Measurements from ENCODE around the gene NRM.
"Not testable (repeated sequence)": the region's sequence is repeated elsewhere in the genome, so short reads cannot be mapped to it uniquely, and the experiment has no call there.

NRM gene, protein sequence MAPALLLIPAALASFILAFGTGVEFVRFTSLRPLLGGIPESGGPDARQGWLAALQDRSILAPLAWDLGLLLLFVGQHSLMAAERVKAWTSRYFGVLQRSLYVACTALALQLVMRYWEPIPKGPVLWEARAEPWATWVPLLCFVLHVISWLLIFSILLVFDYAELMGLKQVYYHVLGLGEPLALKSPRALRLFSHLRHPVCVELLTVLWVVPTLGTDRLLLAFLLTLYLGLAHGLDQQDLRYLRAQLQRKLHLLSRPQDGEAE

DNA sequence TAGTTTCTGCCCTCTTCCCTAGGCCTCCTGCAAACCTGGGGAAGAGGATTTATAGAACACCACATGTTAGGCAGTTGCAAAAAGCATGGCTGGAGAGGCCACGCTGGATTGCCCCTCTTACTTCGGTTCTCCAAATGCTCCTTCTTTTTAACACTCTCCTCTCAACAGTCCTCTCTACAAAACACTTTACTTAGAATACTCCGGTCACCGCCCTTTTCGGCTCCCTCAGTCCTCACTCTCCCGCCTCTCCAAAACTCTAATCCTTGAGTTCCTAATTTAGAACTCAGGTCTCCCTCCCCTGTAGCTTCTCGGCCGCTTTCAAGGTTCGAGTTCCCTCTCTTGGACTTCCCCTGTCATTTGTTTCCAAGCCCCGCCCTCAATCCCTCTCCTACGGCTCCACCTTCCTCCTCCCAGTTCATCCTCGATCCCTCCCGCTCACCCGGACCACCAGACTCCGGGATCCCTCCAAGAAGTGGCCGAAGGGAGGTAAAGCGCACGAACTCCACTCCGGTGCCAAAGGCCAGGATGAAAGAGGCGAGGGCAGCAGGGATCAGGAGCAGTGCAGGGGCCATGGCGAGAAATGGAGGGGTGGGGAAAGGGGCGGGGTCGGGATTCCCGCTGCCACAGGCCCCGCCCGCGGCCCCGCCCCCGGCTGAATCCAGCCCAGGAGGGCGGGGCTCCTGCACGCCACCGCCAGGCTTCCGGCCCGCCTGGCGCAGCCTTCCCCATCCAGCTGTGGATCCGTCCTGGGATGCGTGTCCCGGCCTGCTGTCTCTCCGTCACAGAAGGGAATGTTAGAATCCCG is at the start of gene NRM:
Gene NRM (minus strand): TSS at position 582 of the 805 bp plus-strand sequence. CDS start 10 bp downstream, at position 572.
- peak; percentile 73 for DNase-seq (ENCODE audit: low spot score)

DNA sequence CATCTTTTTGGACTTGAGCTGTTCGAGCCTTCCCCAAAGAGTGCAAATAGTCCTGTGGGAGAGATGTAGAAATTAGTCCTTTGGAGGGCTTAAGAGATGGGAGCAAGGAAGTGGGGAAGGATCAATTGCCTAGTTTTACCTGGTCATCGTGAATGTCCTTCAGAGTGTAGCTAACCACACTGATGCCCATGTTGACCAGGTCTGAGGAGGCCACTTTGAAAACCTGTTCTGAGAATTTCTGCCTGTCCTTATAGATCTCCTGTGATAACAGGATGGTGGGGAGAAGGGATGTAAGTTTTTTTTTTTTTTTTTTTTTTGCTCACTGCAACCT is 49.7 kb upstream of the NRM start:
- DNase-seq (ENCODE audit: low spot score): no peak

DNA sequence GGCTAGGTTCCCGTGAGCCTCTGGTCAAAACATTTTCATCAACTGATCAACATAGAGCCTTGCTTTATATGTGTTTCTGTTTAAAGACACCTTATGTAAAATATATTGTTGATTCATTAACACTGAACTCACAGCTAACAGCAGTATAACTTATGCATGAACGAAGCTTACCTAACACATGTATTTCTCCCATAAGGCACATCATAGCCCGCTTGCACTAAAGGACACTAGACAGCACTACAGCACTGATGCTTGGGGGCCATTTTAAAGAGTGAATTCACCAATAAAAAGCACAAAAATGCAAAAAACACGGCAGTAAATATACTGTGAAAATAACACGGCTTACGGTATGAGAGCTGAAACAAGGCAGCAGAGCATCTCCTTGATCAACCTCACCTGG is 47.7 kb upstream of the NRM start:
- no peak for DNase-seq (ENCODE audit: low spot score)

DNA sequence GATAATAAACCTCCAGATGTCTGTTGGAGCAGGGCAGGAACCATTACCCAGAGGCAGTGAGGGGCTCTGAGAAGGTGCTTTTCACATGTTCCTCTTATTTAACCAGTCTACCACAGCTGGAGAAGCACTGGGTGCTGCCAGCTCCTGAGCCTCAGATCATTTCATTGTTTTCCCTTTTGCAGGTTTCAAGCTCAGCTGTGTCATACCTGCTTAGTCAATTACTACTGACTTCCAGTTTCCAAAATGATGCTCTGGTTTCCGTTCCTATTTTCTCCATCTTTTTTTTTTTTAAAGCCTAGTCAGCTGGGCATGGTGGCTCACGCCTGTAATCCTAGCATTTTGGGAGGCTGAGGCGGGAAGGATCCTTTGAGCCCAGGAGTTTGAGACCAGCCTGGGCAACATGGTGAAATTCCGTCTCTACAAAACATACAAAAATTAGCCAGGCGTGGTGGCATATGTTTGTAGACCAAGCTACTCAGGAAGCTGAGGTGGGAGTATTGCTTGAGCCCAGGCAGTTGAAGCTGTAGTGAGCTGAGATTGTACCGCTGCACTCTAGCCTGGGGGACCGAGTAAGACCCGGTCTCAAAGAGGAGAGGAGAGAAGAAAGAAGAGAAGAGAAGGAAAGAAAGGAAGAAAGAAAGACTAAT is 45.0 kb upstream of the NRM start:
- no peak for DNase-seq (ENCODE audit: low spot score)

DNA sequence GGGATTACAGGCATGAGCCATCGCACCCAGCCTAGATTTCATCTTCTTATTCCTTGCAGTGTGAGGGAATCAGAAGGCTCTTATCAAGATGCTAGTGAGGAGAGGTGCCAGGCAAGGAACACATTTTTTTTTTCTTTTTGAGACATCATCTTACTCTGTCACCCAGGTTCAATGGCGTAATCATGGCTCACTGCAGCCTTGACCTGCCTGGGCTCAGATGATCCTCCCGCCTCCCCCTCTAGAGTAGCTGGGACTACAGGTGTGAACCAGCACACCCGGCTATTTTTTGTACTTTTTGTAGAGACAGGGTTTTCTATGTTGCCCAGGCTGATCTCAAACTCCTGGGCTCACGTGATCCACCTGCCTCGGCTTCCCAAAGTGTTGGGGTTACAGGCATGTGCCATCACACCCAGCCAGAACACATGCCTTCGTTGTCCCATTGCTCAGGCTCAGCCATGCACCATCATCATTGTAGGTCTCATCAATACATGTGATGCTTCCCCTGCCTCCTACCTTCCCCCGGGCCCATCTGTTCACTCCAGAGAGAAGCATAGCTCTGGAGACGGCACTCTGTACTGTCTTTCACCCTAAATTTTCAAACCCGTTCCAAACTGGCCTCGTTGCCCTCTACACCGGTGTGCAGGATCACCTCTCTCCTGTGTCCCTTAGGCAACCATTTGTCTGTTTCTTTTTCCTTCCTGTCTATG is 41.6 kb upstream of the NRM start:
- no peak for DNase-seq (ENCODE audit: low spot score)

DNA sequence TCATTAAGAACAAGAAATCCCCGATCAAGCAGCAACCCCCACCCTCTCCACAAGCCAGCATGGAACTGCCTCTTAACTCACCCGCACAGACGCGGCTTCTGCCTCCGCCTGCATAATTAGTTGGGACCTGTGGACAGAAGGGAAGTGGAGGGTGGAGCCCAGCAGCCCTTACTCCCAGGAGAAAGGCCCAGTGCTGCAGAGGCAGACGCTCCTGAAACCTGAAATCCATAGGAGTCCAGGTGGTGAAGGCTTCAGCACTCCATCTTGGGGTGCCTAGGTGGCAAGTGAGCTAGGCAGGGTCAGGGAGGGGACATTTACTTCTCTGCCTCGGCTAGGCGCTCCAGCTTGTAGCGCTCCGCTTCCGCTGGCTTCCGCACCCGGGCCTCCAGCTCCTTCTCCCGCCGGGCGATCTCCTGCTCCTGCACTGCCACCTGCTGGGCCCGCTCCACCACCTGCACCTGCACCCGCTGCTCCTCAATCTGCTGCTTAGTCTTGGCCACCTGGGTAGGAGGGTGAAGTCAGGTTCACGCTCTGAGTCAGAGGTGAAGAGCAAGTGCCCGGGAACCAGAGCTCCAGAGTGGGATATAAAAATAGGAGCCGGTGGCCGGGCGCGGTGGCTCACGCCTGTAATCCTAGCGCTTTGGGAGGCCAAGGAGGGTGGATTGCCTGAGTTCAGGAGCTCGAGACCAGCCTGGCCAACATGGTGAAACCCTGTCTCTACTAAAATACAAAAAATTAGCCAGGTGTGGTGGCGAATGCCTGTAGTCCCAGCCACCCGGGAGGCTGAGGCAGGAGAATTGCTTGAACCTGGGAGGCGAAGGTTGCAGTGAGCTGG is 40.0 kb upstream of the NRM start:
- peak; percentile 68 for DNase-seq (ENCODE audit: low spot score)

DNA sequence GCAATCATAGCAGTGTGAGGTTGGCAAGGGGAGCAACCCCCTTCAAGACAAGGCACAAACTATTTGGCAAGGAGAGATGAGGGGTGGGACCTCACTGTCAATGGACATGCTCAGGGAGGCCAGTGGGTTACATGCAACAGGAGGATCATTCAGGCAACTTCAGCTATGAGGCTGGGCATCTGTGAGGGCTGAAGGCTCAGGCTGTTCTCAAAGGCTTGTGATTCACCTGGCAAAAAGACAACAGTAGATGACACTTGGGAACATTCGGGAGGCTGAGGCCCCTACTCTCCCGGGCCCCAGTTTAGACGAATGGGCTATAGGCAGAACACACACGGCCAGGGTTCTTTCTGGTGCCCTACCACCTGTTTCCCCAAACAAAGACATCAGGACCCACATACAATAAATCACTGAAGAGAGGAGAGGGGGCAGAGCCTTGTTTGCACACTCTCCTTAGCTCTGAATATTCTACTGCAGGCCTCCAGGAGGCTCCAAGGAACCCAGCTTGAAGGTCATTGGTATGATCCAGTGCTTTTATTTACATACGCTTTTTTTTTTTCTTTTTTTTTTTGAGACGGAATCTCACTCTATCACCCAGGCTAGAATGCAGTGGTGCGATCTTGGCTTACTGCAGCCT is 37.3 kb upstream of the NRM start:
- DNase-seq (ENCODE audit: low spot score): no peak

DNA sequence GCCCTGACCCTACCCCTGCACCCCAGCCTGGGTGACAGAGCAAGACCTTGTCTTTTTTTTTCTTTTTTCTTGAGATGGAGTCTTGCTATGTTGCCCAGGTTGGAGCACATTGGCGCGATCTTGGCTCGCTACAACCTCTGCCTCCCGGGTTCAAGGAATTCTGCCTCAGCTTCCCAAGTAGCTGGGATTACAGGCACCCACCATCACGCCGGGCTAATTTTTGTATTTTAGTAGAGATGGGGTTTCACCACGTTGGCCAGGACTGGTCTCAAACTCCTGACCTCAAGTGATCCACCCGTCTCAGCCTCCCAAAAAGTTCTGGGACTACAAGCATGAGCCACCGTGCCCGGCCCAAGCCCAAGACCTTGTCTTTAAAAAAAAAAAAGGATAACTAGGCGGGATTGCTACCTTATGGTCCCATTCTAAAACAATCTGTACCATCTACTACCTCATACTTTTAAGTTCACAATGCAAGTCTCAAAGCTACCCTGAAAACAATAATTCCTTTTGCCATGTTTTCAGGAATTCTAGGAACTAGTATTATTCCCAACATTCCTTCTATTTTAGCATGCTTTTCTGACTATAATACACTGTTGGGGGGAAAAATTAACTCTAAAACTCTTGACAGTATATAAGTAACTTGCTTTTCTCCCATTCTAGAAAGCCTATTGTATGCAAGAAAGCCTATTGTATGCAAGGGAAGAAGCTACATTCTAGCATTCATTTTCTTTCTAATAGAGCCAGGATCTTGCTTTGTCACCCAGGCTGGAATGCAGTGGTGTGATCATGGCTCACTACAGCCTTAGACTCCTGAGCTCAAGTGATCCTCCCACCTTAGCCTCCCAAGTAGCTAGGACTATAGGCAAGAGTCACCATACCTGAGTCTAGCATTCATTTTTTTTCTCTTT is 36.0 kb upstream of the NRM start:
- no peak for DNase-seq (ENCODE audit: low spot score)

DNA sequence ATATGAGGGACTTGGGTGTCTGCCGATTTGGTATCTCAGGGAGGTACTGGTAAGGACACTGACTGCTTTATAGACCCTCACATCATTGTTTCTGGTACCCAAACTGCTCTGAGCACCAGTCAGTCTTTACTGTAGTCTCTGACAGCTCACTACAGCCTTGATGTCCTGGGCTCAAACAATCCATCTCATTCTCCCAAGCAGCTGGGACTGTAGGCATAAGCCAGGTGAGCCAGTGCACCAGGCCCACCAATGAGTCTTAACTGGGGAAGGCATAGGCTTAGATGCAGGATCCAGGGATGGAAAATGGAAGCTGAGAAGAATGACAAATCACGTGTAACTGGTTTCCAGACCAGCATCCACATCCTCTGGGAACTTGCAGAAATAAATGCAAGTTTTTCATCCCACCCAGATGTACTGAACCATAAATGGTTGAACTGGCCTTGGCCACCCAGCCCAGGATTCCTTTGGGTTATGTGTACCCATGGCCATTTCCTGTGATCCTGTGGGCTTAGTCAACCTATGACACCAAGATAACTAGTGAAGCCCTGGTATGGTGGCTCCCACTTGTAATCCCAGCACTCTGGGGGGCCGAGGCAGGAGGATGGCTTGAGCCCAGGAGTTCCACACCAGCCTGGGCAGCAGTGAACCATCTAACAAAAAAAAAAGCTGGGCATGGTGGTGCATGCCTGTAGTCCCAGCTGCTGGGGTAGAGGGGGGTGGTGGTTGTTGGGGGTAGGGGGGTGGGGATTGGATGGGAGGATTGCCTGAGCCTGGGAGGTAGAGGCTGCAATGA is 35.1 kb upstream of the NRM start:
- no peak for DNase-seq (ENCODE audit: low spot score)

DNA sequence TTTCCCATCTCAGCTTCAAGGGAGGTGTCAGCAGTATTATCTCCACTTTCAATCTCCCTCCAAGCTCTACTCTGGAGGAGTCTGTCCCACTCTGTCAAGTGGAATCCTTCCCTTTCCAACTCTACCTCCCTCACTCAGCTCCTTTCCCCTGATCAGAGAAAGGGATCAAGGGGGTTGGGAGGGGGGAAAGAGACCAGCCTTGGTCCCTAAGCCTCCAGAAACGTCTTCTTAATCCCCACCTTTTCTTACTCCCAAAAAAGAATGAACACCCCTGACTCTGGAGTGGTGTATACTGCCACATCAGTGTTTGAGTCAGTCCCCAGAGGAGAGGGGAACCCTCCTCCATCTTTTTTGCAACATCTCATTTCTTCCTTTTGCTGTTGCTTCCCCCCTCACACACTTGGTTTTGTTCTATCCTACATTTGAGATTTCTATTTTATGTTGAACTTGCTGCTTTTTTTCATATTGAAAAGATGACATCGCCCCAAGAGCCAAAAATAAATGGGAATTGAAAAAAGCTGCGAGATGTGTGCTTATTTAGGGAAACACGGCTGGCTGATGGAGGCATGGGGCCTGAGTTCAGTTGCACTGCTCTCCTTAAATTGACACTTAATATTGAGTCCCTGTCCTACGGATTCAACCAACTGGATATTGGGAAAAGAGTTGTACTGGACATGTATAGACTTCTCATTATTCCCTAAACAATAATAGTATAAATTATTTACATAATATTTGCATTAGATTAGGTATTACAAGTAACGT is 34.3 kb upstream of the NRM start:
- DNase-seq (ENCODE audit: low spot score): no peak

DNA sequence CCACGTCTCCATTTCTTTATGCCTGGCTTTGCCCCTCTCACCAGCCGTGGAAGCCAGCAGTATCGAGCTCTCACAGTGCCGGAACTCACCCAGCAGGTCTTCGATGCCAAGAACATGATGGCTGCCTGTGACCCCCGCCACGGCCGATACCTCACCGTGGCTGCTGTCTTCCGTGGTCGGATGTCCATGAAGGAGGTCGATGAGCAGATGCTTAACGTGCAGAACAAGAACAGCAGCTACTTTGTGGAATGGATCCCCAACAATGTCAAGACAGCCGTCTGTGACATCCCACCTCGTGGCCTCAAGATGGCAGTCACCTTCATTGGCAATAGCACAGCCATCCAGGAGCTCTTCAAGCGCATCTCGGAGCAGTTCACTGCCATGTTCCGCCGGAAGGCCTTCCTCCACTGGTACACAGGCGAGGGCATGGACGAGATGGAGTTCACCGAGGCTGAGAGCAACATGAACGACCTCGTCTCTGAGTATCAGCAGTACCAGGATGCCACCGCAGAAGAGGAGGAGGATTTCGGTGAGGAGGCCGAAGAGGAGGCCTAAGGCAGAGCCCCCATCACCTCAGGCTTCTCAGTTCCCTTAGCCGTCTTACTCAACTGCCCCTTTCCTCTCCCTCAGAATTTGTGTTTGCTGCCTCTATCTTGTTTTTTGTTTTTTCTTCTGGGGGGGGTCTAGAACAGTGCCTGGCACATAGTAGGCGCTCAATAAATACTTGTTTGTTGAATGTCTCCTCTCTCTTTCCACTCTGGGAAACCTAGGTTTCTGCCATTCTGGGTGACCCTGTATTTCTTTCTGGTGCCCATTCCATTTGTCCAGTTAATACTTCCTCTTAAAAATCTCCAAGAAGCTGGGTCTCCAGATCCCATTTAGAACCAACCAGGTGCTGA is 33.3 kb upstream of the NRM start:
- DNase-seq (ENCODE audit: low spot score): not testable (repeated sequence)

DNA sequence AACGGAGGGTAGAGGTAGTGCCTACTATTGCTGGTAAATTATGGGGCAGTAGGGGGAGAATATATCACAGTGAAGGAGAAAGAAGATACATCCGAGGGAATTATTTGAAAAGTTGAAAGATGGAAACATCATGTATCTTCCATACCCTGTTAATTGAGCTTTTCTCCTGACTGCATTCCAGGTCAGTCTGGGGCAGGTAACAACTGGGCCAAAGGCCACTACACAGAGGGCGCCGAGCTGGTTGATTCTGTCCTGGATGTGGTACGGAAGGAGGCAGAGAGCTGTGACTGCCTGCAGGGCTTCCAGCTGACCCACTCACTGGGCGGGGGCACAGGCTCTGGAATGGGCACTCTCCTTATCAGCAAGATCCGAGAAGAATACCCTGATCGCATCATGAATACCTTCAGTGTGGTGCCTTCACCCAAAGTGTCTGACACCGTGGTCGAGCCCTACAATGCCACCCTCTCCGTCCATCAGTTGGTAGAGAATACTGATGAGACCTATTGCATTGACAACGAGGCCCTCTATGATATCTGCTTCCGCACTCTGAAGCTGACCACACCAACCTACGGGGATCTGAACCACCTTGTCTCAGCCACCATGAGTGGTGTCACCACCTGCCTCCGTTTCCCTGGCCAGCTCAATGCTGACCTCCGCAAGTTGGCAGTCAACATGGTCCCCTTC is 32.5 kb upstream of the NRM start:
- DNase-seq (ENCODE audit: low spot score): not testable (repeated sequence)

DNA sequence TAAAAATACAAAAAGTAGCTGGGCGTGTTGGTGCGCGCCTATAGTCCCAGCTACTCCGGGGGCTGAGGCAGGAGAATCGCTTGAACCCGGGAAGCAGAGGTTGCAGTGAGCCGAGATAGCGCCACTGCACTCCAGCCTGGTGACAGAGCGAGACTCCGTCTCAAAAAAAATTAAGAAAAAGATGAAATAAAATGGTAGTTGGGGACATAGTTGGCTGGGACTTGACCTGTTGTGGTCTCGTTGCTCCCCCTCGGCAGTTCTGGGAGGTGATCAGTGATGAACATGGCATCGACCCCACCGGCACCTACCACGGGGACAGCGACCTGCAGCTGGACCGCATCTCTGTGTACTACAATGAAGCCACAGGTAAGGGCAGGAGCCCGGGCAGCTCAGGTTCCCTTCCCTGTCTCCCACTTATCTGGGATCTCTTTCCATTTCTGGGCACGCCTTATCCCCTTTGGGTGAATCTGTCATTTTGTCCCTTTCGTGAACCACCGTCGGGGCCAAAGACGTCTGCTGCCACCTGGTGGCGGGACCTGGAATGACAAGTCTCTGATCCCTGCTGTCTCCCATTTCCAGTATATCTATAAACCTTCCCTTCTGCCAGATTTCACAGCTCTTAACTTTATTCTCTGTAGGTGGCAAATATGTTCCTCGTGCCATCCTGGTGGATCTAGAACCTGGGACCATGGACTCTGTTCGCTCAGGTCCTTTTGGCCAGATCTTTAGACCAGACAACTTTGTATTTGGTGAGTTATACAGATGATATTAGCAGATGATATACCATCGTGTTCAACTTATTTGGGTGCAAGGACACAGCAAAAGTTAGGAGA is 31.7 kb upstream of the NRM start:
- DNase-seq (ENCODE audit: low spot score): peak; percentile 88

DNA sequence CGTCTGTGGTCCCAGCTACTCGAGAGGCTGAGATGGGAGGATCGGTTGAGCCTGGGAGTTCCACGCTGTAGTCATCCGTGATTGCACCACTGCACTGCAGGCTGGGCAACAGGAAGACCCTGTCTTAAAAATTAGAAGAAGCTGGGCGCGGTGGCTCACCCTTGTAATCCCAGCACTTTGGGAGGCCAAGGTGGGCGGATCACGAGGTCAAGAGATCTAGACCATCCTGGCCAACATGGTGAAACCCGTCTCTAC is 31.2 kb upstream of the NRM start:
- not testable (repeated sequence) for DNase-seq (ENCODE audit: low spot score)

DNA sequence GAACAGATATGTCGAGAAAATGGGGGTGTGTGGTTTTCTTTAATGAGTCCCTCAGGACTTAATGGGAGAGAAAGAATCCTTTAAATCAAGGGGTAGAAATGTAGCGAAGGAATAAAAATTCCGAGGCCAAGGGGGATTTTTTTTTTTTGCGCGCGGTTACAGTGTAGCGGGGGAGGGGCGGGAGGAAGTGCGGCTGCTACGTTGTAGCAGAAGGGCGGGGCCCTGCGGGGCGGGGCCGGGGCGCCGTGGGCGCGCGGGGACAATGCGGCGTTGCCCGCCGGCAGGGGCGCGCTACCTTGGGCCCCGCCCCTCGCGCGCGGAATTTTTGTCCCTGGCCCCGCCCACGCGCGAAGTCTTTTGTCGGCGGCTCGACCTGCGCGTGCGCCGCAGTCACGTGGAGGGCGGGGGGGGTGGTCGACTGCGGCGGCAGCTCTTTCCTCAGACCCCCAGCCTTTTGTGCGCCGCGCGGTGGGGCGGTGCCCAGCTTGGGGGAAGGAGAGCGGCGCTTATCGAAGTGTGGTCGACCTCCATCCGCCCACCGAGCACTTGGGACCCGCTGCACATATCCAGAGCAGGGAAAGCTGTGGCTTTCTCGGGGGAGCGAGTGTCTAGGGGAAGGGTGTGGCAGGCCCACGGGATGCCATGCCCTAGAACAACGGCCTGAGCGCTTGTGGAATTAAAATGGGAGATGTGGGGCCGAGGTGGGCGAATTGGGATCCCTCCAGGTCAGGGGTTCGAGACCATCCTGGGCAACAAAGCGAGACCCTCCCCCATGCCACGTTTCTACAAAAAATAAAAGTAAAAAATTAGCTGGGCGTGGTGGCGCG is 30.6 kb upstream of the NRM start:
- peak; percentile 86 for DNase-seq (ENCODE audit: low spot score)

Measured in hematopoietic multipotent progenitor cell treated with erythropoietin and hydrocortisone succinate and interleukin-3 and kit ligand, for 15 days (in vitro differentiated cells).